DOHH2 (cell line): ENCODE measurements around the gene APOO.

Source experiments
- EZH2phosphoT487 ChIP-seq: fragments of 200-600 bp; sonication (generic); IDR thresholded peaks from 2 replicates; pipeline ENCODE4 v1.6.1; 2017; ENCODE audit warnings: borderline replicate concordance, mild to moderate bottlenecking, antibody characterized with exemption, low read length, moderate library complexity, mixed read lengths
- TF ChIP-seq, protein P1 (sequence below): fragments of 200-600 bp; sonication (generic); IDR thresholded peaks from one replicate; pipeline ENCODE4 v1.5.1; 2014; ENCODE audit warnings: antibody characterized with exemption, mild to moderate bottlenecking, low read depth, low read length; ENCODE audit not compliant: poor library complexity, severe bottlenecking

DNA sequence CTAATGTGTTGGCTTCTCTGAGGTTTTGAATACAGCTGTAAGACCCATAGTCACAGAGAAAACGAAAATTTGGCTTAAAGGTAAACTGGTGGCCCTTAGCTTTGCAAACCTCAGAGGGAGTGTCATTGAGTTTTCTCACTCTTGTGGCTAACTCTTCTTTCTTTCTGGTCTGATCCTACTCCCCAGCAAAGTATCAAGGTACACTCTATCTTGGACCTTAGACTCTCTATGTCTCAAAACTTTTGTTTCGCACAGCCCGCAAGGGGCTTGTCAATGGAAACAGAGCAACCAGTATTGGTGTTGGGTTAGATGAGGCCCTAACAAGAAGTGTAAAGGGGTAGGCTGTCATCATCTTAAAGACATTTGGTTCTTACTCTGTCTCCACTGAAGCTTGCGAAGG lies 19.8 kb downstream of the APOO start:
- TF ChIP-seq, protein P1, sequence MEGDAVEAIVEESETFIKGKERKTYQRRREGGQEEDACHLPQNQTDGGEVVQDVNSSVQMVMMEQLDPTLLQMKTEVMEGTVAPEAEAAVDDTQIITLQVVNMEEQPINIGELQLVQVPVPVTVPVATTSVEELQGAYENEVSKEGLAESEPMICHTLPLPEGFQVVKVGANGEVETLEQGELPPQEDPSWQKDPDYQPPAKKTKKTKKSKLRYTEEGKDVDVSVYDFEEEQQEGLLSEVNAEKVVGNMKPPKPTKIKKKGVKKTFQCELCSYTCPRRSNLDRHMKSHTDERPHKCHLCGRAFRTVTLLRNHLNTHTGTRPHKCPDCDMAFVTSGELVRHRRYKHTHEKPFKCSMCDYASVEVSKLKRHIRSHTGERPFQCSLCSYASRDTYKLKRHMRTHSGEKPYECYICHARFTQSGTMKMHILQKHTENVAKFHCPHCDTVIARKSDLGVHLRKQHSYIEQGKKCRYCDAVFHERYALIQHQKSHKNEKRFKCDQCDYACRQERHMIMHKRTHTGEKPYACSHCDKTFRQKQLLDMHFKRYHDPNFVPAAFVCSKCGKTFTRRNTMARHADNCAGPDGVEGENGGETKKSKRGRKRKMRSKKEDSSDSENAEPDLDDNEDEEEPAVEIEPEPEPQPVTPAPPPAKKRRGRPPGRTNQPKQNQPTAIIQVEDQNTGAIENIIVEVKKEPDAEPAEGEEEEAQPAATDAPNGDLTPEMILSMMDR: no peak
- no peak for TF ChIP-seq EZH2phosphoT487
